ENCODE results near the gene ECI1. TPM values are rescaled to one million over a fixed set of nuclear protein-coding genes. Genes with fewer than 3 reads are reported as not detected.

Gene ECI1
- total RNA-seq, 4 donors from 2014 or later = 74.3 to 94.7 (median 81.5) TPM

- TF ChIP-seq POLR2A (IDR thresholded peaks at IDR 0.05) = no peak
- DNase-seq (ENCODE audit: low spot score in 2 of 2) = no peak
- H3K4me1 ChIP-seq = peaks cover 0 to 25% (median 8%) of the 10 kb centered on the region in 4 donors
- H3K27me3 ChIP-seq = peaks cover 0 to 46% of the 10 kb centered on the region in 2 donors
- no peaks in the 10 kb centered on the region for H3K9me3 ChIP-seq
- no peaks in the 10 kb centered on the region for H3K36me3 ChIP-seq
- WGBS, 2 donors = 61 to 65% methylated on average over 4 of the region's 4 CpGs
- H3K4me3 ChIP-seq = no peak overlapping the region
- H3K27ac ChIP-seq = no peak overlapping the region
Observed at GRCh38 chr16:2198283-2198682, 53.1 kb downstream of the ECI1 start.

GRCh38 chr16:2197765-2198164 lies 53.6 kb downstream of the ECI1 start:
- 71 to 81% methylated on average over 6 of the region's 6 CpGs for WGBS, 2 donors
- no peak overlapping the region for H3K27ac ChIP-seq
- H3K4me3 ChIP-seq = no peak overlapping the region
- no peaks in the 10 kb centered on the region for H3K36me3 ChIP-seq
- H3K27me3 ChIP-seq = peaks cover 0 to 46% of the 10 kb centered on the region in 2 donors
- H3K4me1 ChIP-seq = peaks cover 0 to 25% (median 8%) of the 10 kb centered on the region in 4 donors
- no peak for DNase-seq (ENCODE audit: low spot score in 2 of 2)
- no peak for TF ChIP-seq EP300 (IDR thresholded peaks at IDR 0.05)
- no peak for TF ChIP-seq CTCF (IDR thresholded peaks at IDR 0.05)
- TF ChIP-seq POLR2A (IDR thresholded peaks at IDR 0.05) = no peak
- no peaks in the 10 kb centered on the region for H3K9me3 ChIP-seq

GRCh38 chr16:2196981-2197511 lies 54.3 kb downstream of the ECI1 start:
- WGBS, 2 donors = 40 to 50% methylated on average over 13 to 18 of the region's 32 CpGs
- no peak for TF ChIP-seq CTCF (IDR thresholded peaks at IDR 0.05)
- no peak for TF ChIP-seq POLR2A (IDR thresholded peaks at IDR 0.05)
- no peak for TF ChIP-seq EP300 (IDR thresholded peaks at IDR 0.05)

GRCh38 chr16:2196162-2196980 lies 55.0 kb downstream of the ECI1 start, which contains the start of gene CASKIN1:
Gene CASKIN1 (minus strand): TSS chr16:2196605. CDS start chr16:2196432, 173 bp downstream.
- peak within 1 kb of the TSS in 3 of 4 donors; percentile 15 to 55 (median 17) for H3K4me3 ChIP-seq
- peak within 1 kb of the TSS in 1 of 4 donors; percentile 4 for H3K27ac ChIP-seq
- peaks cover 0 to 46% of the 10 kb centered on the region in 2 donors for H3K27me3 ChIP-seq
- no peaks in the 10 kb centered on the region for H3K36me3 ChIP-seq
- TF ChIP-seq CTCF (IDR thresholded peaks at IDR 0.05) (no peak), EP300 (IDR thresholded peaks at IDR 0.05) (no peak), POLR2A (IDR thresholded peaks at IDR 0.05) (no peak)
- H3K9me3 ChIP-seq = no peaks in the 10 kb centered on the region
- WGBS, 2 donors = 5% methylated on average over 15 of the region's 129 CpGs; no CpG with 5 or more reads in 1 of the 2 donors
- no peak for DNase-seq (ENCODE audit: low spot score in 2 of 2)
- peaks cover 0 to 29% (median 9%) of the 10 kb centered on the region in 4 donors for H3K4me1 ChIP-seq

More at GRCh38 chr16:2196981-2197511, 54.3 kb downstream of the ECI1 start:
- peak overlapping the region in 1 of 4 donors; percentile 55 for H3K4me3 ChIP-seq
- no peaks in the 10 kb centered on the region for H3K9me3 ChIP-seq
- peaks cover 0 to 46% of the 10 kb centered on the region in 2 donors for H3K27me3 ChIP-seq
- H3K4me1 ChIP-seq = peaks cover 0 to 25% (median 8%) of the 10 kb centered on the region in 4 donors
- H3K36me3 ChIP-seq = no peaks in the 10 kb centered on the region
- no peak overlapping the region for H3K27ac ChIP-seq
- DNase-seq (ENCODE audit: low spot score in 2 of 2) = no peak

GRCh38 chr16:2195322-2196161 lies 55.8 kb downstream of the ECI1 start:
- 11 to 16% methylated on average over 20 to 34 of the region's 49 CpGs for WGBS, 2 donors

More at GRCh38 chr16:2195322-2196161, 55.8 kb downstream of the ECI1 start:
- Histone ChIP-seq H3K9me3 (no peaks in the 10 kb centered on the region), H3K4me3 (peak overlapping the region in 2 of 4 donors; percentile 17 to 55), H3K4me1 (peaks cover 0 to 37% (median 13%) of the 10 kb centered on the region in 4 donors), H3K27me3 (peaks cover 0 to 46% of the 10 kb centered on the region in 2 donors), H3K36me3 (no peaks in the 10 kb centered on the region), H3K27ac (peak overlapping the region in 1 of 4 donors; percentile 4)
- no peak for TF ChIP-seq POLR2A (IDR thresholded peaks at IDR 0.05)
- TF ChIP-seq CTCF (IDR thresholded peaks at IDR 0.05) = no peak
- no peak for TF ChIP-seq EP300 (IDR thresholded peaks at IDR 0.05)
- no peak for DNase-seq (ENCODE audit: low spot score in 2 of 2)

Measured in tibial nerve (tissue), 4 donors.